GM21390 (cell line): ENCODE results near the gene PLXNC1.
"Not testable (repeated sequence)": the region's sequence is repeated elsewhere in the genome, so short reads cannot be mapped to it uniquely, and the experiment has no call there.

Source experiments
- ATAC-seq: cut with Tn5 transposase; IDR thresholded peaks from one replicate; pipeline ENCODE4 v1.9.1; 2021; ENCODE audit not compliant: unreplicated experiment

PLXNC1 gene

GRCh38 chr12:94285943-94286582, 137.7 kb downstream of the PLXNC1 start:
- no peak for ATAC-seq

GRCh38 chr12:94286583-94287244, 138.3 kb downstream of the PLXNC1 start:
- no peak for ATAC-seq

- no peak for ATAC-seq
Observed at GRCh38 chr12:94287245-94287628, 138.9 kb downstream of the PLXNC1 start.

- ATAC-seq, result no peak
Observed at GRCh38 chr12:94289461-94290312, 141.3 kb downstream of the PLXNC1 start.

GRCh38 chr12:94290353-94290752, 142.0 kb downstream of the PLXNC1 start:
- ATAC-seq, result no peak

- no peak for ATAC-seq
Observed at GRCh38 chr12:94297096-94297699, 148.8 kb downstream of the PLXNC1 start.

GRCh38 chr12:94297876-94298505, 149.6 kb downstream of the PLXNC1 start:
- ATAC-seq, result no peak

- no peak for ATAC-seq
Observed at GRCh38 chr12:94299846-94300245, 151.5 kb downstream of the PLXNC1 start.

GRCh38 chr12:94304012-94304411, 155.6 kb downstream of the PLXNC1 start:
- ATAC-seq, result no peak

- no peak for ATAC-seq
Observed at GRCh38 chr12:94304566-94305061, 156.2 kb downstream of the PLXNC1 start.

- ATAC-seq, result peak; percentile 45
Observed at GRCh38 chr12:94305130-94305957, 157.0 kb downstream of the PLXNC1 start.

GRCh38 chr12:94308612-94309011, 160.2 kb downstream of the PLXNC1 start:
- ATAC-seq, result no peak

- peak; percentile 74 for ATAC-seq
Observed at GRCh38 chr12:94309373-94309772, 161.0 kb downstream of the PLXNC1 start.

- ATAC-seq, result no peak
Observed at GRCh38 chr12:94312378-94312777, 164.0 kb downstream of the PLXNC1 start.

- not testable (repeated sequence) for ATAC-seq
Observed at GRCh38 chr12:94316600-94316999, 168.2 kb downstream of the PLXNC1 start.

- ATAC-seq, result peak; percentile 60
Observed at GRCh38 chr12:94318181-94318580, 169.8 kb downstream of the PLXNC1 start.

GRCh38 chr12:94320109-94320508, 171.7 kb downstream of the PLXNC1 start:
- ATAC-seq, result no peak

- ATAC-seq, result no peak
Observed at GRCh38 chr12:94322346-94322745, 174.0 kb downstream of the PLXNC1 start.

- ATAC-seq, result no peak
Observed at GRCh38 chr12:94326234-94326633, 177.9 kb downstream of the PLXNC1 start.

GRCh38 chr12:94326727-94327126, 178.3 kb downstream of the PLXNC1 start:
- ATAC-seq, result no peak
